H1 (cell line): ENCODE data around the gene ASB4. TPM values are rescaled to one million over a fixed set of nuclear protein-coding genes. Genes with fewer than 3 reads are reported as not detected.

Experiments used
- CTCF ChIA-PET: fragments of 300-600 bp; sonication (Branson Sonifier 250); formaldehyde crosslinking; loops from one replicate; lab custom pipeline; 2021; ENCODE audit not compliant: partially characterized antibody; lab: Charles Lee
- POLR2A ChIA-PET: fragments of 300-600 bp; sonication (Branson Sonifier 250); formaldehyde crosslinking; loops from one replicate; lab custom pipeline; 2021; ENCODE audit warnings: inconsistent platforms; ENCODE audit not compliant: partially characterized antibody; lab: Charles Lee
- DNase-seq, 2 experiments: peaks; one replicate each; pipeline versions ENCODE4 v3.0.0 to v3.0.0-alpha.2; 2010 to 2022; ENCODE audit warnings: low spot score in 2 of 2, low read depth in 1 of 2, mixed read lengths in 1 of 2
- FAIRE-seq: peaks from 2 replicates; lab custom pipeline; 2011; peaks lifted over from hg19 to GRCh38; lab: Jason Lieb, UNC
- H2AFZ ChIP-seq: 2 replicates; pipeline ENCODE4 v1.8.1; 2012; ENCODE audit warnings: low read length, inconsistent platforms
- H2AK5ac ChIP-seq: 2 replicates; pipeline ENCODE4 v1.6.1; 2013; ENCODE audit warnings: low read depth, low read length
- H2BK120ac ChIP-seq: replicated peaks from 2 replicates; pipeline ENCODE3; 2013; ENCODE audit warnings: low read depth, low read length, inconsistent platforms
- H2BK12ac ChIP-seq: 2 replicates; pipeline ENCODE4 v1.6.1; 2013; ENCODE audit warnings: low read depth, low read length
- H2BK15ac ChIP-seq: 2 replicates; pipeline ENCODE4 v1.6.1; 2013; ENCODE audit warnings: low read length
- H2BK20ac ChIP-seq: 2 replicates; pipeline ENCODE4 v1.6.1; 2013; ENCODE audit warnings: low read length
- H2BK5ac ChIP-seq: 2 replicates; pipeline ENCODE4 v1.6.1; 2013; ENCODE audit warnings: low read depth, low read length
- H3K14ac ChIP-seq: 2 replicates; pipeline ENCODE4 v1.6.1; 2013; ENCODE audit warnings: inconsistent platforms; ENCODE audit not compliant: insufficient read length
- H3K18ac ChIP-seq: 2 replicates; pipeline ENCODE4 v1.6.1; 2013; ENCODE audit warnings: low read length; ENCODE audit errors: extremely low read depth
- H3K23ac ChIP-seq: 2 replicates; pipeline ENCODE4 v1.6.1; 2013; ENCODE audit warnings: inconsistent platforms; ENCODE audit not compliant: insufficient read length
- H3K23me2 ChIP-seq: 2 replicates; pipeline ENCODE4 v1.6.1; 2013; ENCODE audit warnings: low read depth, low read length
- H3K27ac ChIP-seq: 2 replicates; pipeline ENCODE4 v1.6.1; 2011; ENCODE audit warnings: low read depth, low read length, inconsistent platforms
- H3K27me3 ChIP-seq, 4 experiments: replicated peaks in 1 of 4; 1 replicate in 1 of 4; 2 replicates in 3 of 4; pipeline versions ENCODE4 v1.6.1 to v1.8.1; 2011 to 2013; ENCODE audit warnings: low read length in 3 of 4, mild to moderate bottlenecking in 3 of 4, inconsistent platforms in 2 of 4, mixed read lengths in 2 of 4, moderate library complexity in 1 of 4; ENCODE audit not compliant: control insufficient read depth in 3 of 4, insufficient read depth in 3 of 4; ENCODE audit errors: extremely low read depth in 1 of 4
- H3K36me3 ChIP-seq, 4 experiments: 2 replicates each; pipeline versions ENCODE4 v1.6.1 to v1.8.1; 2011 to 2013; ENCODE audit warnings: mild to moderate bottlenecking in 4 of 4, low read length in 3 of 4, moderate library complexity in 2 of 4, control low read depth in 1 of 4, inconsistent platforms in 1 of 4; ENCODE audit not compliant: insufficient read depth in 4 of 4, control insufficient read depth in 2 of 4
- H3K4ac ChIP-seq: replicated peaks from 2 replicates; pipeline ENCODE3; 2013; ENCODE audit warnings: low read length, low read depth, mixed read lengths, inconsistent platforms; ENCODE audit not compliant: insufficient read length
- H3K4me1 ChIP-seq, 4 experiments: replicated peaks in 1 of 4; 1 replicate in 1 of 4; 2 replicates in 3 of 4; pipeline versions ENCODE4 v1.6.1 to v1.8.1; 2011 to 2013; ENCODE audit warnings: low read length in 3 of 4, inconsistent platforms in 2 of 4, mixed read lengths in 1 of 4; ENCODE audit not compliant: insufficient read depth in 4 of 4, control insufficient read depth in 3 of 4
- H3K4me2 ChIP-seq, 2 experiments: 2 replicates each; pipeline versions ENCODE4 v1.6.1 to v1.8.1; 2011 to 2013; ENCODE audit warnings: low read depth in 2 of 2, low read length in 2 of 2, control low read depth in 1 of 2, inconsistent platforms in 1 of 2, mild to moderate bottlenecking in 1 of 2; ENCODE audit not compliant: insufficient read depth in 1 of 2
- H3K4me3 ChIP-seq, 4 experiments: fragments of 200-600, 300-600 bp in 1 of 4; sonication (generic), shearing (Covaris generic), sonication (Bioruptor Twin) in 1 of 4; 2 replicates each; pipeline versions ENCODE4 v1.5.1 to v1.8.1; 2011 to 2016; ENCODE audit warnings: low read length in 4 of 4, low read depth in 3 of 4, control low read depth in 2 of 4, inconsistent platforms in 2 of 4, mild to moderate bottlenecking in 2 of 4, mixed read lengths in 1 of 4, moderate library complexity in 1 of 4; ENCODE audit not compliant: insufficient read depth in 2 of 4; ENCODE audit errors: extremely low read depth in 1 of 4
- H3K56ac ChIP-seq: replicated peaks from 2 replicates; pipeline ENCODE3; 2013; ENCODE audit warnings: low read depth, mild to moderate bottlenecking, mixed read lengths, low read length, inconsistent platforms; ENCODE audit not compliant: insufficient read length
- H3K79me1 ChIP-seq: 2 replicates; pipeline ENCODE4 v1.6.1; 2013; ENCODE audit warnings: low read depth, low read length, control low read depth
- H3K79me2 ChIP-seq, 2 experiments: 2 replicates each; pipeline versions ENCODE4 v1.6.1 to v1.8.1; 2012 to 2013; ENCODE audit warnings: low read length in 2 of 2, mild to moderate bottlenecking in 2 of 2, inconsistent platforms in 1 of 2; ENCODE audit not compliant: insufficient read depth in 2 of 2, control insufficient read depth in 1 of 2
- H3K9ac ChIP-seq, 4 experiments: replicated peaks in 1 of 4; 1 replicate in 1 of 4; 2 replicates in 3 of 4; pipeline versions ENCODE4 v1.6.1 to v1.8.1; 2011 to 2013; ENCODE audit warnings: low read depth in 3 of 4, low read length in 3 of 4, control low read depth in 2 of 4, mild to moderate bottlenecking in 2 of 4, moderate library complexity in 2 of 4, inconsistent platforms in 1 of 4; ENCODE audit errors: extremely low read depth in 1 of 4
- H3K9me3 ChIP-seq, 2 experiments: 2 replicates each; pipeline versions ENCODE4 v1.6.1 to v1.8.1; 2012 to 2013; ENCODE audit warnings: mild to moderate bottlenecking in 2 of 2, moderate library complexity in 2 of 2, control low read depth in 1 of 2, inconsistent platforms in 1 of 2, low read depth in 1 of 2, low read length in 1 of 2, mixed read lengths in 1 of 2; ENCODE audit not compliant: insufficient read depth in 2 of 2
- H4K20me1 ChIP-seq, 2 experiments: replicated peaks in 1 of 2; 2 replicates each; pipeline versions ENCODE3 to v1.8.1; 2011 to 2013; ENCODE audit warnings: inconsistent platforms in 2 of 2, low read length in 2 of 2, mild to moderate bottlenecking in 1 of 2; ENCODE audit not compliant: insufficient read depth in 2 of 2, control insufficient read depth in 1 of 2
- H4K5ac ChIP-seq: 2 replicates; pipeline ENCODE4 v1.6.1; 2013; ENCODE audit warnings: low read length, low read depth, mixed read lengths, inconsistent platforms; ENCODE audit not compliant: insufficient read length
- H4K8ac ChIP-seq: 2 replicates; pipeline ENCODE4 v1.8.0; 2013; ENCODE audit warnings: mild to moderate bottlenecking, moderate library complexity, low read length, inconsistent platforms; ENCODE audit not compliant: insufficient read depth; ENCODE audit errors: extremely low read depth
- H4K91ac ChIP-seq: replicated peaks from 2 replicates; pipeline ENCODE3; 2013; ENCODE audit warnings: low read length, mixed read lengths, inconsistent platforms; ENCODE audit not compliant: insufficient read length
- CEBPB ChIP-seq: IDR thresholded peaks from 2 replicates; pipeline ENCODE4 v1.6.1; 2012; ENCODE audit warnings: low read depth, low read length
- FOSL1 ChIP-seq: IDR thresholded peaks from 2 replicates; pipeline ENCODE4 v1.6.1; 2011; ENCODE audit warnings: mild to moderate bottlenecking, low read depth, low read length, moderate library complexity; ENCODE audit not compliant: insufficient read depth
- GABPA ChIP-seq: IDR thresholded peaks from 2 replicates; pipeline ENCODE4 v1.6.1; 2011; ENCODE audit warnings: mild to moderate bottlenecking, low read length, moderate library complexity, borderline replicate concordance; ENCODE audit not compliant: insufficient read depth
- RBBP5 ChIP-seq: IDR thresholded peaks from 2 replicates; pipeline ENCODE4 v1.7.1; 2012; ENCODE audit warnings: low read depth, mild to moderate bottlenecking, inconsistent platforms, low read length, moderate library complexity, borderline replicate concordance
- RFX5 ChIP-seq: IDR thresholded peaks from 2 replicates; pipeline ENCODE4 v1.6.1; 2011; ENCODE audit warnings: low read depth, low read length, improper control_type of control experiment, borderline replicate concordance
- SAP30 ChIP-seq: fragments of 300-600 bp; sonication (generic); IDR thresholded peaks from 2 replicates; pipeline ENCODE4 v1.7.1; 2012; ENCODE audit warnings: low read length, moderate library complexity, mild to moderate bottlenecking, inconsistent platforms; ENCODE audit not compliant: insufficient read depth, insufficient replicate concordance
- SIN3A ChIP-seq, 2 experiments: IDR thresholded peaks in 1 of 2; conservative IDR thresholded peaks in 1 of 2; 2 replicates each; pipeline ENCODE4 v1.6.1; 2011 to 2012; ENCODE audit warnings: low read length in 2 of 2, improper control_type of control experiment in 1 of 2, low read depth in 1 of 2, mild to moderate bottlenecking in 1 of 2
- SP2 ChIP-seq: IDR thresholded peaks from 2 replicates; pipeline ENCODE4 v1.6.1; 2012; ENCODE audit warnings: mild to moderate bottlenecking, low read length, inconsistent platforms
- SUZ12 ChIP-seq: fragments of 200-600 bp; sonication (generic); IDR thresholded peaks from 2 replicates; pipeline ENCODE4 v1.6.1; 2012; ENCODE audit warnings: mild to moderate bottlenecking, inconsistent platforms, low read length, moderate library complexity, mixed read lengths
- TBP ChIP-seq: IDR thresholded peaks from 2 replicates; pipeline ENCODE4 v1.6.1; 2011; ENCODE audit warnings: low read depth, low read length, improper control_type of control experiment
- WGBS, 2 experiments: shearing (Covaris generic) in 1 of 2; methylation state at CpG; one replicate each; pipeline versions ENCODE4 v1.1.6 to v1.1.7; 2013 to 2015; ENCODE audit warnings: low lambda C conversion rate in 2 of 2, mixed read lengths in 2 of 2, inconsistent platforms in 1 of 2, low coverage in 1 of 2, missing lambda C conversion rate in 1 of 2; ENCODE audit not compliant: insufficient replicate concordance in 2 of 2, insufficient coverage in 1 of 2, insufficient read length in 1 of 2; ENCODE audit errors: extremely low coverage in 1 of 2, missing lambda C conversion rate in 1 of 2; 5-methylcytosine and 5-hydroxymethylcytosine counted together
- polyA plus RNA-seq, 7 experiments: library from polyadenylated mRNA; depleted of rRNA in 3 of 7; stranded (reverse) in 5 of 7; unstranded in 2 of 7; fragments of >200 nt in 5 of 7; fragments of 200-250 nt in 2 of 7; gene quantifications; 1 replicate in 5 of 7; 2 replicates in 1 of 7; 4 replicates in 1 of 7; pipeline versions ENCODE4 v1.2.1 to v1.2.3, GENCODE V29; 2011 to 2013; ENCODE audit warnings: missing spikeins in 2 of 7, mixed read lengths in 2 of 7
- total RNA-seq: library from RNA; stranded (reverse); fragmentation: NEBNext Ultra II Directional; extraction: Animal tissue kit (Norgen Biotek cat#: 25700); gene quantifications from 2 replicates; pipeline ENCODE4 v1.2.1, GENCODE V29; 2021

Gene ASB4
- total and polyA plus RNA-seq, 2 of the 8 experiments (the other 6 are each of a cell fraction or from before 2014, with no cell fraction given), result not detected

DNA sequence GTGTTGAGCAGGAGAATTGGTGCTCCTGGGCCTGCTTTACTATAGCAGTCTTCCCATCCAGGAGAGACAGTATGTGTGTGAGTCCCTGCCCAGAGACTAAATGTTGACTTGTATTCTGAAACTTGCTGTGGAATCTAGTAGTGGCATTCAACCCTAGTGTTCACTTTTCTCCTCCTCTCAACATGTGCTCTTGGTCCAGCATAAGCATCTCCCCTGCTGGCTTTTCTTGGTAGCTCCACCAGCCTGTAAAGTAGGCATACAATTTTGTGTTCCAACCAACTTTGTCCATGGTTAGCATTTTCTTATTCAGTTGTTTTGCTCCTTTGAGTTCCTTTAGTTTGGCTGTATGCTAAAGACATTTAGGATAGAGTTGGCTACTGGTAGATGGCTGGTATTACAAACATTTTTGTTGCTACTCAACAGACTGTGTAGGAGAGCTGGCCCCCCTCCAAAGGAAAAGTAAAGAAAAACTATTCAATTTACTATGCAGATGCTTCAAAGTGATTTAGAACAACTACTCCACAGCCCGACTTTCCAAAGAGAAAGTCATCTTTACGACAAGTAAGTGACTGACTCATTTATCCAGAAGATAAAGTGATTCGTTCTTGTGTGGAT is 46.0 kb downstream of the ASB4 start:
- no peaks in the 10 kb centered on the region for H3K9me3 ChIP-seq
- FAIRE-seq (no peak), DNase-seq (no peak)
- ChIA-PET POLR2A (no interaction called here), CTCF (interaction anchor here (1.1 to 17.5 kb wide), 7 partner anchors 10 to 157 kb away, joined by 3 to 482 read pairs (median 4); no protein-coding TSS in a partner anchor)
- H3K9ac ChIP-seq, result no peak overlapping the region
- H3K36me3 ChIP-seq, result no peaks in the 10 kb centered on the region
- TF ChIP-seq SP2 (no peak), RBBP5 (no peak), SAP30 (no peak), GABPA (no peak), RFX5 (no peak), SUZ12 (no peak), TBP (no peak), SIN3A (conservative IDR thresholded peaks at IDR 0.05 in 1 of 2, IDR thresholded peaks at IDR 0.05 in 1 of 2; ENCODE audit: low read depth in 1 of 2, low read length in 2 of 2) (no peak), CEBPB (no peak), FOSL1 (no peak)
- no peak overlapping the region for H2AFZ ChIP-seq
- H3K14ac ChIP-seq, result no peak overlapping the region
- H3K79me1 ChIP-seq, result no peaks in the 10 kb centered on the region
- no peak overlapping the region for H2BK120ac ChIP-seq
- no peak overlapping the region for H2BK20ac ChIP-seq
- 89% methylated on average over 3 of the region's 3 CpGs; no CpG with 5 or more reads in 1 of the 2 experiments for WGBS, 2 experiments
- no peak overlapping the region for H4K91ac ChIP-seq
- no peak overlapping the region for H2BK5ac ChIP-seq
- H3K79me2 ChIP-seq, result no peaks in the 10 kb centered on the region
- H4K20me1 ChIP-seq, result no peaks in the 10 kb centered on the region
- no peak overlapping the region for H2BK12ac ChIP-seq
- no peak overlapping the region for H2BK15ac ChIP-seq
- H2AK5ac ChIP-seq, result no peak overlapping the region
- no peak overlapping the region for H3K4me2 ChIP-seq
- no peak overlapping the region for H3K4ac ChIP-seq
- H4K5ac ChIP-seq, result no peak overlapping the region
- H3K27me3 ChIP-seq, result no peaks in the 10 kb centered on the region
- no peak overlapping the region for H3K4me3 ChIP-seq
- H3K23me2 ChIP-seq, result no peaks in the 10 kb centered on the region
- H3K27ac ChIP-seq, result no peak overlapping the region
- no peak overlapping the region for H3K18ac ChIP-seq
- H3K23ac ChIP-seq, result no peak overlapping the region
- H4K8ac ChIP-seq, result no peak overlapping the region
- no peak overlapping the region for H3K56ac ChIP-seq
- no peaks in the 10 kb centered on the region for H3K4me1 ChIP-seq
